Stomach (tissue), 4 donors: Measurements from ENCODE around the gene DEPDC4.
"Not testable (repeated sequence)": the region's sequence is repeated elsewhere in the genome, so short reads cannot be mapped to it uniquely, and the experiment has no call there.

Source experiments
- POLR2A ChIP-seq, 4 donors: fragments of 450-650 bp; IDR thresholded peaks; one replicate each; pipeline ENCODE4 v1.6.1; 2016; ENCODE audit warnings: antibody characterized with exemption in 4 of 4, control low read depth in 2 of 4, mild to moderate bottlenecking in 1 of 4, moderate library complexity in 1 of 4
- TF ChIP-seq, protein P1 (sequence below), 7 experiments: fragments of 450-650 bp in 4 of 7; fragments of 200-600 bp in 3 of 7; sonication (generic) in 3 of 7; IDR thresholded peaks; one replicate each; pipeline ENCODE4 v1.5.1; 2016 to 2019; ENCODE audit warnings: antibody characterized with exemption in 7 of 7, control low read depth in 2 of 7, mild to moderate bottlenecking in 1 of 7

- TF ChIP-seq, protein P1, sequence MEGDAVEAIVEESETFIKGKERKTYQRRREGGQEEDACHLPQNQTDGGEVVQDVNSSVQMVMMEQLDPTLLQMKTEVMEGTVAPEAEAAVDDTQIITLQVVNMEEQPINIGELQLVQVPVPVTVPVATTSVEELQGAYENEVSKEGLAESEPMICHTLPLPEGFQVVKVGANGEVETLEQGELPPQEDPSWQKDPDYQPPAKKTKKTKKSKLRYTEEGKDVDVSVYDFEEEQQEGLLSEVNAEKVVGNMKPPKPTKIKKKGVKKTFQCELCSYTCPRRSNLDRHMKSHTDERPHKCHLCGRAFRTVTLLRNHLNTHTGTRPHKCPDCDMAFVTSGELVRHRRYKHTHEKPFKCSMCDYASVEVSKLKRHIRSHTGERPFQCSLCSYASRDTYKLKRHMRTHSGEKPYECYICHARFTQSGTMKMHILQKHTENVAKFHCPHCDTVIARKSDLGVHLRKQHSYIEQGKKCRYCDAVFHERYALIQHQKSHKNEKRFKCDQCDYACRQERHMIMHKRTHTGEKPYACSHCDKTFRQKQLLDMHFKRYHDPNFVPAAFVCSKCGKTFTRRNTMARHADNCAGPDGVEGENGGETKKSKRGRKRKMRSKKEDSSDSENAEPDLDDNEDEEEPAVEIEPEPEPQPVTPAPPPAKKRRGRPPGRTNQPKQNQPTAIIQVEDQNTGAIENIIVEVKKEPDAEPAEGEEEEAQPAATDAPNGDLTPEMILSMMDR (IDR thresholded peaks at IDR 0.05) = not testable (repeated sequence)
- TF ChIP-seq POLR2A (IDR thresholded peaks at IDR 0.05) = not testable (repeated sequence)
Observed at GRCh38 chr12:100304334-100304733, 37.5 kb upstream of the DEPDC4 start.
